Activated CD8-positive, alpha-beta memory T cell treated with anti-CD3 and anti-CD28 coated beads for 48 hours (primary cell): Measurements from ENCODE around the gene IL4I1.
A peak's percentile ranks its signal among the peaks of the same experiment; 100 is the strongest.

ENCODE experiments used
- DNase-seq, 3 experiments: peaks; one replicate each; pipeline ENCODE4 v3.0.0-alpha.2; 2020; ENCODE audit warnings: low read depth in 2 of 3, low spot score in 2 of 3

Gene IL4I1

GRCh38 chr19:49853852-49854377 lies 42.8 kb downstream of the IL4I1 start:
- DNase-seq, result no peak

- DNase-seq, result no peak
Observed at GRCh38 chr19:49852631-49853126, 44.0 kb downstream of the IL4I1 start.

GRCh38 chr19:49851456-49852259 lies 45.0 kb downstream of the IL4I1 start:
- DNase-seq, result no peak

- peak; percentile 75 to 89 (median 83) for DNase-seq
Observed at GRCh38 chr19:49850487-49851342, 46.0 kb downstream of the IL4I1 start, which contains the start of gene PTOV1. TSS of gene PTOV1 (plus strand) at chr19:49851159.

- DNase-seq, result no peak
Observed at GRCh38 chr19:49850221-49850486, 46.5 kb downstream of the IL4I1 start.

- DNase-seq, result no peak
Observed at GRCh38 chr19:49849433-49850220, 47.1 kb downstream of the IL4I1 start.

GRCh38 chr19:49848938-49849337 lies 47.7 kb downstream of the IL4I1 start:
- DNase-seq, result no peak

- no peak for DNase-seq
Observed at GRCh38 chr19:49847731-49848696, 48.7 kb downstream of the IL4I1 start.

- DNase-seq, result no peak
Observed at GRCh38 chr19:49846408-49846807, 50.3 kb downstream of the IL4I1 start.

GRCh38 chr19:49845414-49845813 lies 51.3 kb downstream of the IL4I1 start:
- DNase-seq, result no peak

GRCh38 chr19:49844138-49845095 lies 52.3 kb downstream of the IL4I1 start:
- no peak for DNase-seq

GRCh38 chr19:49843265-49843664 lies 53.4 kb downstream of the IL4I1 start:
- DNase-seq, result no peak

- no peak for DNase-seq
Observed at GRCh38 chr19:49840736-49841249, 55.9 kb downstream of the IL4I1 start.

- DNase-seq, result no peak
Observed at GRCh38 chr19:49840321-49840720, 56.4 kb downstream of the IL4I1 start.

- no peak for DNase-seq
Observed at GRCh38 chr19:49839713-49840112, 57.0 kb downstream of the IL4I1 start.
